ENCODE results near the gene C1orf56.
"Not testable (repeated sequence)": the region's sequence is repeated elsewhere in the genome, so short reads cannot be mapped to it uniquely, and the experiment has no call there.

C1orf56 gene

GRCh38 chr1:151062741-151063371 lies 15.3 kb downstream of the C1orf56 start:
- no peak for DNase-seq

DNA sequence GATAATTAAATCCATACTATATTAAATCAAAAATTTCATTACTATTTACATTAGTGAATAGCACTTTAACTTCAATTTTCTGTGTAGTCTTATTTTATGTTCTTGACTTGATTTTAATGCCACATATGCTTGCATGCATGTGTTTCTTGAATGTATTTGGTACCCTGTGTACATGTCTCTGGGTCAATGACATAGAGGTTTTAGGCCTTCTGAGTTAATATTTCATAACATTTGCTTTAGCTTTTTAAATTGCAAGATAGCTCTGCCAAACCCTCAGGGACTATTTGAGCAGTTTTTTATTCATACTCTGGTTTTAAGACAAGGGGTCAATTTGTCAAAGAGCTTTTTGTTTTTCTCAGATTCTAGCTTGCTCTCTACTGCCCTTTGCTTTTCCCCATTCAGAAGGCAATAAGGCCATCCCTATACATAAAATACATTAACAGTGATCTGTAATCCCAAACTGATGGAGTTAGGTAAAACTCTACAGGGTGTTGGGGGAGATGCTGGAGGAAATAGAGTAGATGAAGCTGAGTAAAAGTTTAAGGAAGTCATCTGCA lies 17.6 kb downstream of the C1orf56 start:
- DNase-seq = no peak

DNA sequence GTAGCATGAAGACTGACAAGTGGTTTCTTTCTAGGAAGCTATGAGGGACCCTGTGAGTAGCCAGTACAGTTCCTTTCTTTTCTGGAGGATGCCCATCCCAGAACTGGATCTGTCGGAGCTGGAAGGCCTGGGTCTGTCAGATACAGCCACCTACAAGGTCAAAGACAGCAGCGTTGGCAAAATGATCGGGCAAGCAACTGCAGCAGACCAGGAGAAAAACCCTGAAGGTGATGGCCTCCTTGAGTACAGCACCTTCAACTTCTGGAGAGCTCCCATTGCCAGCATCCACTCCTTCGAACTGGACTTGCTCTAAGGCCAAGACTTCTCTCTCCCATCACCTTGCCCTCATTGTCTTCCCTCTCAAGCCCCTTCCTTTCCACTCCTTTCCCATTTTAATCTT lies 19.6 kb downstream of the C1orf56 start:
- DNase-seq = no peak

GRCh38 chr1:151069103-151069486 lies 21.5 kb downstream of the C1orf56 start:
- DNase-seq = no peak

GRCh38 chr1:151070474-151071276 lies 23.1 kb downstream of the C1orf56 start, which contains the start of gene GABPB2:
TSS of gene GABPB2 (plus strand) at chr1:151070761. CDS start at chr1:151088190, 17,429 bp downstream.
- DNase-seq = peak; percentile 85

GRCh38 chr1:151072224-151072623 lies 24.7 kb downstream of the C1orf56 start:
- no peak for DNase-seq

DNA sequence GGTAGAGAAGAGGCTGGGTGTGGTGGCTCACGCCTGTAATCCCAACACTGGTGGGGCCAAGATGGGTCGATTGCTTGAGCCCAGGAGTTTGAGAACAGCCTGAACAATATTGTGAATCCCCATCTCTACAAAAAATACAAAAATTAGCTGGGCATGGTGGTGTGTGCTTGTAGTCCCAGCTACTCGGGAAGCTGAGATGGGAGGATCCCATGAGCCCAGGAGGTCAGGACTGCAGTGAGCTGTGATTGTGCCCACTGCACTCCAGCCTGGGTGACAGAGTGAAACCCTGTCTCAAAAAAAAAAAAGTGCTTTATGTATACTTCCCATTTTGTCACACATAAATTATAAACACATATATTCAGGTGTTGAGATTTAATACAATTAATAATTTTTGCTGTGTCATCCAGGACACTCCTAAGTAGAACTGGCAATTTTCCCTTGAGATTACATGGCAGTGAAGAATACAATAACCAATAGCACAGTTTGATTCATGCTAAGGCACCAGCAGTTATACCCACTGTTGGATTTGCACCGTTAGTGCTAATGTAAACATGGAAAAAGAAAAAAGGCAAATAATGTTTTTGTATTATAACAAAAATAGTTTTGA lies 38.5 kb downstream of the C1orf56 start:
- DNase-seq = no peak

DNA sequence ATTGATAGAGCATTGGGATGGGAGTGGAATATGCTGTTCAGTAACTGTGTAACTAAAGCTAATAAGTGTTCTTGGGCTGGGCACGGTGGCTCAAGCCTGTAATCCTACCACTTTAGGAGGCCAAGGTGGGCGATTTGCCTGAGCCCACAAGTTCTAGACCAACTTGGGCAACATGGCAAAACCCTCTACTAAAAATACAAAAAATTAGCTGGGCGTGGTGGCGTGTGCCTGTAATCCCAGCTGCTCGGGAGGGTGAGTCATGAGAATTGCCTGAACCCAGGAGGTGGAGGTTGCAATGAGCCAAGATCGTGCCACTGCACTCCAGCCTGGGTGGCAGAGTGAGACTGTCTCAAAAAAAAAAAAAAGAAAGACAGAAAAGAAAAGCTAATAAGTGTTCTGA lies 49.9 kb downstream of the C1orf56 start:
- not testable (repeated sequence) for DNase-seq

- no peak for DNase-seq
Observed at GRCh38 chr1:151098126-151098525, 50.6 kb downstream of the C1orf56 start.

Data from NCI-H2029 (cell line).